RWPE2 (cell line): ENCODE measurements around the gene ZNF496.

Source experiments
- ATAC-seq: fragments of 200-7000 bp; cut with Tn5 transposase; 3 replicates; pipeline ENCODE4 v1.9.1; 2021; ENCODE audit warnings: low read depth
- DNase-seq: peaks from one replicate; pipeline ENCODE4 v3.0.0-alpha.2; 2020; ENCODE audit warnings: low spot score
- H3K27ac ChIP-seq: fragments of 450-650 bp; 2 replicates; pipeline ENCODE4 v1.5.1; 2017; ENCODE audit warnings: mild to moderate bottlenecking; ENCODE audit not compliant: poor library complexity, severe bottlenecking
- H3K27me3 ChIP-seq: fragments of 250-450 bp; sonication (Bioruptor Pico); 2 replicates; pipeline ENCODE4 v1.5.1; 2021; ENCODE audit warnings: mild to moderate bottlenecking, moderate library complexity; ENCODE audit not compliant: insufficient read depth, poor library complexity, severe bottlenecking
- H3K36me3 ChIP-seq: fragments of 250-450 bp; sonication (Bioruptor Pico); 2 replicates; pipeline ENCODE4 v1.5.1; 2020; ENCODE audit warnings: low read depth, mild to moderate bottlenecking, moderate library complexity
- H3K4me1 ChIP-seq: fragments of 250-450 bp; sonication (Bioruptor Pico); 2 replicates; pipeline ENCODE4 v1.5.1; 2021; ENCODE audit warnings: mild to moderate bottlenecking, moderate library complexity; ENCODE audit not compliant: insufficient read depth, poor library complexity, severe bottlenecking
- H3K4me3 ChIP-seq: fragments of 250-450 bp; sonication (Bioruptor Pico); 2 replicates; pipeline ENCODE4 v1.5.1; 2021; ENCODE audit warnings: mild to moderate bottlenecking, moderate library complexity; ENCODE audit not compliant: severe bottlenecking
- H3K9me3 ChIP-seq: fragments of 250-450 bp; sonication (Bioruptor Pico); 2 replicates; pipeline ENCODE4 v1.5.1; 2021; ENCODE audit warnings: mild to moderate bottlenecking, moderate library complexity; ENCODE audit not compliant: severe bottlenecking
- TF ChIP-seq, protein P1 (sequence below): fragments of 450-650 bp; IDR thresholded peaks from one replicate; pipeline ENCODE4 v1.5.1; 2017; ENCODE audit warnings: mild to moderate bottlenecking, moderate library complexity; ENCODE audit not compliant: poor library complexity, severe bottlenecking

ZNF496 gene

DNA sequence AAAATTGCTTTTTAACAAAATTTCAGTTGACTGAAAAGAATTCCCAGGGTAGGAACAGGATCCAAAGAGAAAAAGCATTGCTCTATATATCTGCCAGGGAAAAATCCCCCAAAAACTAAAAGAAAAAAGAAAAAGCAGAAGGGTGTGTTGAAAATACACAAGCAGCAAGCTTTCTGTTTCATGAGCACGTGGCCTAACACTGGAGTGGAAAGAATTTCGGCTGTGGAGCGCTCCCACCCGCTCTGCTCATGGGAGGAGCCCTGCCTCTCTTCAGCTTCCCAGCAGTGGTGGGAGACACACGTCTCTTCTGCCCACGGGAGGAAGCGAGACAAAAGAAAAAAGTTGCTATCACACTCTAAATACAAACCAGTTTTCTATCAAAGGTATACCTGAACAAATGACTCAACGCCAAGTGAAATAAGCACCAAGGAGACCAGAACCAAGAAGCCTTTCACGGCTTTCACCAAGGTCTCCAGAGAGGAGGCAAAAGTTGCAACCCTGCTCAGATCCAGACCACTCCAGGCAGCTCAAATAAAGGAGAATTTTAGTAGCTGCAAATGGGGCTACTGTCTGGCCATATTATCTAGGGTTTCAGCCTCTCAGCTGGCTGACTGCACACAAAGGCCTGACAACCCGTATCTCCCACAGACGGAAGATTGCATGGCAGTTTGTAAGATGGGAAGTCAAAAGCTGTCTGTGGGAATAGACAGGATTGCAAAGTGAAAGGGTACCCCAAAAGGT lies 29.5 kb upstream of the ZNF496 start:
- no peak overlapping the region for H3K4me3 ChIP-seq
- H3K36me3 ChIP-seq: no peaks in the 10 kb centered on the region
- DNase-seq (no peak), ATAC-seq (no peak)
- H3K27ac ChIP-seq: no peak overlapping the region
- H3K4me1 ChIP-seq: no peaks in the 10 kb centered on the region
- no peaks in the 10 kb centered on the region for H3K9me3 ChIP-seq
- TF ChIP-seq, protein P1, sequence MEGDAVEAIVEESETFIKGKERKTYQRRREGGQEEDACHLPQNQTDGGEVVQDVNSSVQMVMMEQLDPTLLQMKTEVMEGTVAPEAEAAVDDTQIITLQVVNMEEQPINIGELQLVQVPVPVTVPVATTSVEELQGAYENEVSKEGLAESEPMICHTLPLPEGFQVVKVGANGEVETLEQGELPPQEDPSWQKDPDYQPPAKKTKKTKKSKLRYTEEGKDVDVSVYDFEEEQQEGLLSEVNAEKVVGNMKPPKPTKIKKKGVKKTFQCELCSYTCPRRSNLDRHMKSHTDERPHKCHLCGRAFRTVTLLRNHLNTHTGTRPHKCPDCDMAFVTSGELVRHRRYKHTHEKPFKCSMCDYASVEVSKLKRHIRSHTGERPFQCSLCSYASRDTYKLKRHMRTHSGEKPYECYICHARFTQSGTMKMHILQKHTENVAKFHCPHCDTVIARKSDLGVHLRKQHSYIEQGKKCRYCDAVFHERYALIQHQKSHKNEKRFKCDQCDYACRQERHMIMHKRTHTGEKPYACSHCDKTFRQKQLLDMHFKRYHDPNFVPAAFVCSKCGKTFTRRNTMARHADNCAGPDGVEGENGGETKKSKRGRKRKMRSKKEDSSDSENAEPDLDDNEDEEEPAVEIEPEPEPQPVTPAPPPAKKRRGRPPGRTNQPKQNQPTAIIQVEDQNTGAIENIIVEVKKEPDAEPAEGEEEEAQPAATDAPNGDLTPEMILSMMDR: no peak
- H3K27me3 ChIP-seq: no peaks in the 10 kb centered on the region

DNA sequence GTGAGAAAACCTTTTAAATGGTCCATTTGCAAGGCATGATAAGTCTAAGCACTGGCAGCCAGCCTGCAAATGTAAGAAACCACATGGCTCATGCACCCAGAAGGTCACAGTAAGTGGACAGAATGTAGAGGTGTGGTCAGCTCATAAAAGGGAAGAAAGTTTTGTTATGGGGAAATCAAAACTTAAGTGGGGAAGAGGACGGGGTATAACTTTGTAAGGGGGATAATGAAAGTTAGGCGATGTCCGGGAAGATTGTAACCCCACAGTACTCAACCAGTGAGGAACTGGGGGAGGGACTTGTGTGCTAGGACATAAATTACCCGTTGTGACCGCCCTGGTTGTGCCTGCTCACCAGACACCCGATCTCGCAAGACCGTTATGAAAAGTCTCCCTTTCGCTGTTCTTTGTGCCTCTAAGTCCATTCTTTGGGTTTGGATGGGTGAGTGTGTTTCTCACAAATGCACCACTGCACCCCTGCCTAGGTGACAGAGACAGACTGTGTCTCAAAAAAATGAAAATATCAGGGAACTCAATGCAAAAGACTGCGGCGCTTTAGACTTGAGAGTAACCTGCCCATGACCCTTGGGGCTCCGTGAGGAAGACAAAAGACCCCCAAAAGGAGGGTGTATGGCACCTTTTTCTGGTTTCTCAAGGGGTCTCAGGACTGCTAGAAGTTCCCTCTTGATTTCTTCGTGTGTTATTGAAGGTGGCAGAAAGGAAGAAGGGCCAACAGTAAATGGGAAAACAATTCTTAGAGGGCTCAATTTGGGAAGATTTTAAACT lies 28.6 kb upstream of the ZNF496 start:
- H3K27me3 ChIP-seq: no peaks in the 10 kb centered on the region
- DNase-seq (no peak), ATAC-seq (no peak)
- H3K4me3 ChIP-seq: no peak overlapping the region
- H3K9me3 ChIP-seq: no peaks in the 10 kb centered on the region
- H3K36me3 ChIP-seq: no peaks in the 10 kb centered on the region
- H3K27ac ChIP-seq: no peak overlapping the region
- H3K4me1 ChIP-seq: no peaks in the 10 kb centered on the region
- TF ChIP-seq, protein P1: no peak

DNA sequence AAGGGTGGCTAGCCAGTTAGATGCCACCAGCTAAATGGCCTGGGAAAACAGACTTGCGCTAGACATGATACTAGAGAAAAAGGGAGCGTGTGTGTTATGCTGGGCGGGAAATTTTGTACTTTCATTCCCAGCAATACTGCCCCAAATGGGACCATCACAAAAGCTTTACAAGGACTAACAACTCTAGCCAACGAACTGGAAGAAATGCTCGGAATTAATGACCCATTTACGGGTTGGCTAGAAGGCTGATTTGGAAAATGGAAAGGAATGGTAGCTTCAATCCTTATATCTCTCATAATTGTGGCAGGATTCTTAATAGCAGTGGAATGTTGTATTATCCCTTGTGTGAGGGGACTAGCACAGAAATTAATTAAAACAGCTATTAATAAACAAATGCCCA lies 27.9 kb upstream of the ZNF496 start:
- no peaks in the 10 kb centered on the region for H3K27me3 ChIP-seq
- DNase-seq (no peak), ATAC-seq (no peak)
- H3K4me1 ChIP-seq: no peaks in the 10 kb centered on the region
- no peaks in the 10 kb centered on the region for H3K36me3 ChIP-seq
- no peaks in the 10 kb centered on the region for H3K9me3 ChIP-seq
- H3K27ac ChIP-seq: no peak overlapping the region
- H3K4me3 ChIP-seq: no peak overlapping the region
- TF ChIP-seq, protein P1: no peak

DNA sequence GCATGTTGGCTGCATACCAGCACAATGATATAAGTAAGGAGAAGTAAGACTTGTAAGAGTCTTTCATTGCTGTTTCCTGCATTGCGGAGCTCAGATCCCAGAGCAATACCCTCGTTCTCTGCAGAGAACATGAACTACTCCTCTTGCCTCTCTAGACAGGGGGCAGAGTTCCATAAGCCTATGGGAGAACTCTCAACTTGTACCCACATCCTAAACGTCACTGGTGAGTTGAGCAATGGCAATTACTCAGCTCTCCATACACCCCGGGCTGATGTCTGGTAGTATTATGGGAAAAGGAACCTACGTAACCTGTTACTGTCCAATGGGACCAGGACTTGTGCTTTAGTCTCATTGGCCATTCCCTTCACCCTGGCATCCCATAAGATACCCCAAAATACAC lies 27.3 kb upstream of the ZNF496 start:
- ATAC-seq (no peak), DNase-seq (no peak)
- Histone ChIP-seq H3K4me1 (no peaks in the 10 kb centered on the region), H3K9me3 (no peaks in the 10 kb centered on the region), H3K36me3 (no peaks in the 10 kb centered on the region), H3K4me3 (no peak overlapping the region), H3K27me3 (no peaks in the 10 kb centered on the region), H3K27ac (no peak overlapping the region)
- TF ChIP-seq, protein P1: no peak

DNA sequence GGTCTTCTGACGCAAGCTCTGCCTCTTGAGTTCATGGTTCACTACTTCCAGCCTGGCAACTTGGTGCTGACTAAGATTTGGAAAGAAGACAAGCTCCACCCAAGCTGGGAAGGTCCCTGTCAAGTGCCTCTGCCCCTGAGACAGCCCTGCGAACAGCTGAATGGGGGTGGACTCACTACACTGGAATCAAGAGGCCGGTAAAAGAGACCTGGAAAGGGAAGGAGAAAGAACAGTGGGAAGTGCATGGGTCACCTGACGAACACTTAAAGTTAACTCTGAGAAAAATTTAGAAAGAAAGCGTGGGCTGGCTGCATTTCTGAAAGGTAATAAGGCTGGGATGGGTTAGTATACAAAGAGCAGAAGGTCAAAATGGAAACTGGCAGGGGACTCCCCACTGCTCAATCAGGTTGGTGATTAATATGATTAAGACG lies 26.1 kb upstream of the ZNF496 start:
- H3K27ac ChIP-seq: no peak overlapping the region
- H3K4me3 ChIP-seq: no peak overlapping the region
- H3K4me1 ChIP-seq: no peaks in the 10 kb centered on the region
- DNase-seq (no peak), ATAC-seq (no peak)
- TF ChIP-seq, protein P1: no peak
- no peaks in the 10 kb centered on the region for H3K27me3 ChIP-seq
- no peaks in the 10 kb centered on the region for H3K36me3 ChIP-seq
- H3K9me3 ChIP-seq: no peaks in the 10 kb centered on the region
